HG02884 (cell line): ENCODE measurements around the gene LAMP5.

ENCODE experiments used
- ATAC-seq: cut with Tn5 transposase; IDR thresholded peaks from one replicate; pipeline ENCODE4 v1.9.1; 2021; ENCODE audit warnings: mild to moderate bottlenecking, moderate library complexity; ENCODE audit not compliant: unreplicated experiment

Gene LAMP5

DNA sequence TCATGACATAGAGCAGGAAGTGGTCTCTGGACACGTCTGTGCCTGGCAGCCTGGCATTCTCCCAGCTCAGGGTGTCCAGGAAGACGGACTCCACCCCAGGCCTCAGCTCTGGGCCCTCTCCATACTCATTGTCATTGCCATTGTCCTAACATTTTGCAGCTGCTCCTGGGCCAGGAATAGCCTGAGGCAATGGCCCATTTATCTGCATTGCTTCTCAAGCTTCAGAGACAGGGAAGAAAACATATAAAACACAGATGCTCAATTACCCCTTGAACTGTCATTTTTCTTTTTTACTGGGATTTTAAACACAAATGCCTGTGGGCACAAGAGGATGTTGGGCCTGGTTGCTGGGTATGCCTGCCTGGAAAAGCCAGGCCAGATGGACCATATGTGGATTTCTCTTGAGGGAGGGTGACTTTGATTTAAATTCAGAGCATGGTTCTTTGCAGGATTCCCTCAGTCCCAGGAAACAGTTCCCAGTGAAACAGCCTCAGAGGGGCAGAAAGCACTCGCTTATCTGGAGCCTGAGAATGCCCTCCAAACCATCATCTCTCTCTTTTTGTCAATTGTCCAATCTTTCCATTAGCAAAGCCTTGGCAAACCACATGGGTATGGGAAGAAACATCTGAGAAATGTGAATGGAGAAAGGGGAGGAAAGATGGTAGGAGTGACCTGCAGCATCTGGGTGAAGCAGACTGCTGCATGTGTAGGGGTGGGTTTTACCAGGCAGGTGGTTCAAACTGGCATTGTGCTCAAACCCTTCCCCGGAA is 17.9 kb downstream of the LAMP5 start:
- ATAC-seq: no peak

DNA sequence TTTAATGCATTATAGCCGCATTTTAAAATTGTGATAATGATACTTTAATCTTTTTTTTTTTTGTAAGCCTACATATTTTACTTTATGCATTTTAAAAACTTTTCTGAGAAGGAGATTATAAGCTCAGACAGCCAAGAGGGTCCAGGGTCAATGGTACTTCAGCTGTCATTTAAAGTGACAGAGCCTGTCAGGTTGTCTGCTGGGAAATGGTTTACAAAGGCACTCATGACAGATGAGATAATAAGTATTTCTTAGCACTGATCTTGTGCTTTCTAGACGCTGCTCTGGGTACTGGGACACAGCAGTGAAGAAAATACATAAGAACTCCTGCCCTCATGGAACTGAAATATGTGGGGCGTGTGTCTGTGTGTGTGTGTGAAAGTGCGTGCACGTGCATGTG is 19.6 kb downstream of the LAMP5 start:
- ATAC-seq: no peak

DNA sequence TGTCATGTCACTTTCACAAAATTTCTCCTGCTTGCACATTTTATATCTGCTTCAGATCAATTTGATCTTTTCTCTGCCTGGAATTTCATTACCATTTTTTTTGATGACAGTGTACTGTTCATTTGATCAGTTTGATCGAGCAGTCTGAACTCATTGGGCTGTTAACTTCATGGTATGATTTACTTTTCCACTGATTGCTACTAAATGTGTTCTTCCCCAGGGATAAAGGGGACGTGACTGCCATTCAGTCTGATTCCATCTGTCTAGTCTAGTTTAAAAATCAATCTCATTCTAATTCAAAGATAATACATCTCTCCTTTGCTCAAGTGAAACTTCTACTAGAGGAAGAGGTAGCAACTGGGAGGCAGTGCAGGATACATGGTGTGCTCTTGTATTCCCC is 21.1 kb downstream of the LAMP5 start:
- ATAC-seq: no peak

DNA sequence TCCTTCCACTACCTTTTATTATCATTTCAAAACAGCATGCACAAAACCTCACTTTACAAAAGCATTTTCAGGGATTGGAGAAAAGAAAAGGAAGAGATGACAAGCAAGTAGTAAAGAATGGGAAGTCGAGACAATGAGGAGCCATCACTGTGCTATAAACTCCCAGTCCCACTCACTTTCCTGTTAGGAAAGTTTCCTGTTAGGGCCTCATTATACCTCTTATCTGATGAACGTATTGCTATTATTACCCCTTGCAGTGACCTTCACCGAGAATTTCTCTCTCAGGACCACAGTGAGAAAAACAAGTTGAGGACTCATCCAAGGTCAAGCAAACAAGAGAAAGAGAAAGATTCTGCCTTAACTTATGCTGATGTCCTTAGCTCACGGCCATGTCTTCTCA is 28.8 kb downstream of the LAMP5 start:
- ATAC-seq: no peak

DNA sequence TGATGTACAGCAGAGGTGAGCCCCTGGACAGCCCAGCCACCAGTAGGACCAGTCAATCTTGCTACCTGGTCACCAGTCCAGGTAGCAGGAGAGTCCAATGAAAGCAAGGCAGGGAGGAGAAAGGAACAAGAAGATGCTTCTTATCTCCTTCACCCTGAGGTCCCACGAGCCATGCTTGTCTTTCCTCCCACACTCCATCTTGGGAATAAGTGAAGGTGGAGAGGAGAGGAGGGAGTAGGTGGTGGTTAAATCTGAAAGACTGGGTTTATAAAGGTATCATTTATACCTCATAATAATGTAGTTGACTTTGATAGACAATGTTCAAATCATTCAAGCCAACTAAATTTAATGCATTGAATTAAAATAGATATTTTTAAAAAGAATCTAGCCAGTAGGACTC is 35.9 kb downstream of the LAMP5 start:
- no peak for ATAC-seq

DNA sequence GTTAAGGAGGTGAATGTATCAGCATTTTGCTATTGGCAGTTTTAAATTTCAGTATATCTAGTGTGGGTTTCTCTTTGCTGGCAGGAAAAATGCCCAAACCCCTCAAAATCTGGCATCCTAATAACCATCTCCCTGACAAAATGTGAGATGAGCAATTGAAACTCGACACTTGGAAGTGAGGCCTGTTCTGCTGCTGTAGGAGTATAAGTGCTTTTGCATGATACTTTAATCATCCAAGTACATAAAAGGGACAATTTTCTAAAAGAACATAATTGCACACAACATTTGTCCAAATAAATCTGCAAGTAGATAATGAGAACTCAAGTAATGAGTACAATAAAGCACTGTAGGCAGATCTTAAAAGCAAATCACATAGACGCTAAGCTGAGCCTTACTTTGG is 36.5 kb downstream of the LAMP5 start:
- no peak for ATAC-seq

DNA sequence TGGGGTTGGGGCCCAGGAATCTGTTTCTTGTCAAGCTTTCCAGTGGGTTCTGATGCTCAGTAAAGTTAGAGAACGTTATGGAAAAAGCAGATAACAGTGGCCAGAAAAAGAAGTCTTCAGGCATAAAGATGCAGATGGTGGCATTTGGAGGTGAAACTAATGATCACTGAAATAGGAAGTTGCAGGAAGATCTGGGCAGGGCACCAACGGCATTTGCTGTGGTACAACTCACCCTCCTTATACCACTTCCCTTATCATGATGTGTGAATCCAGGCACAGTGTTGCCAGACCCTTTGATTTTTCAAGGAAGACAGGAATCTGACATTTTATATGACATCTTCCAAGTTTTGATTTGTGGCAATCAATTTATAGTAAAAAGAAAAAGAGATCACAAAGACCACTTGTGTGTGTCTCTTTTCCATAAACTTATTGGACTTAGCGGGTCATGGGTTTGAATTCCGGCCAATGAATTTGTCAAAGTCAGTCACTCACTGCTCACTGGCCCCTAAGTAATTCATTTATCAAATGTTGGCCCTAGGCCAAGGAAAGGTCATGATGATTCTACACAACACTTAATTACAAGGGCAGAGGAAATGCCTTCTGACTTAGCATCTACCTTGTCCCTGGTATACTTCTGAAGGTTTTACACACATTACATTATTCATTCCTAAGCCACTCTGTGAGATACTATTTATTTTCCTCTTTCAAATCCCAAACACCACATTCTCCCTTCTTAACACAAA is 37.6 kb downstream of the LAMP5 start:
- no peak for ATAC-seq

DNA sequence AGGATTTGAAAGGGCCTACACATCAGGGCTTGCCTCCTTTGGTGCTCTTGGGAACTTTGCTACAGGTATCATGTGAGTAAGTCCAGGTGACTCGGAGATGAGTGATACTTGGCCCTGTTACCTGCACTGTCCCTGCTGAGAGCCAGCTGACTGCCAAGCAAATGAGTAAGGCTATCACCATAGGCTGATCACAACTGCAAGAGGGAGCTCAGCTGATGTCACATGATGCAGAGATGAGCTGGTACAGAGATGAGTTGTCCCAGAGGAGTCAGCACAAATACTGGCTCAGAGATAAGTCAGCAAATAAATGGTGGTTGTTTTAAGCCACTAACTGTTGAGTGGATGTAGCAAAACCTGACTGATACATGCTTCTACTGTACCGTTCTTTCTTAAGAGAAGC is 41.4 kb downstream of the LAMP5 start:
- no peak for ATAC-seq

DNA sequence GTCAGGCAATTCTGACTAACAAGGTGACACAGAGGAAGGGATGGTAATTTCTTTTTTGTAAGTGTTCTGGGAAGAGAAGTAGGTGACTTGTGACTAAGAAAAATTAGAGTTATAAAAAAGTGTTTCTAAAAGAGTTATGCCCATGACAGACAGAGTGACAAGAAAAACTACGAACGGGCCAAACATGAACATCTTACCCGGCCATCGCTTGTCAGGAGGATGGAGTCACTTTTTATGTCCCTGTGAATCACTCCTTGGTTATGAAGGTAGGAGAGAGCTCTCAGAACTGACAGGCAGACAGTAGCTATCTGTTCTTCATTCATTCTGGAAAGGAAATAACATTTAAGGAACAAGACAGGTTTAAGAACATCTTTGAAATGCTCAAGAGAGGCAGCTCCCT is 43.0 kb downstream of the LAMP5 start:
- ATAC-seq: no peak

DNA sequence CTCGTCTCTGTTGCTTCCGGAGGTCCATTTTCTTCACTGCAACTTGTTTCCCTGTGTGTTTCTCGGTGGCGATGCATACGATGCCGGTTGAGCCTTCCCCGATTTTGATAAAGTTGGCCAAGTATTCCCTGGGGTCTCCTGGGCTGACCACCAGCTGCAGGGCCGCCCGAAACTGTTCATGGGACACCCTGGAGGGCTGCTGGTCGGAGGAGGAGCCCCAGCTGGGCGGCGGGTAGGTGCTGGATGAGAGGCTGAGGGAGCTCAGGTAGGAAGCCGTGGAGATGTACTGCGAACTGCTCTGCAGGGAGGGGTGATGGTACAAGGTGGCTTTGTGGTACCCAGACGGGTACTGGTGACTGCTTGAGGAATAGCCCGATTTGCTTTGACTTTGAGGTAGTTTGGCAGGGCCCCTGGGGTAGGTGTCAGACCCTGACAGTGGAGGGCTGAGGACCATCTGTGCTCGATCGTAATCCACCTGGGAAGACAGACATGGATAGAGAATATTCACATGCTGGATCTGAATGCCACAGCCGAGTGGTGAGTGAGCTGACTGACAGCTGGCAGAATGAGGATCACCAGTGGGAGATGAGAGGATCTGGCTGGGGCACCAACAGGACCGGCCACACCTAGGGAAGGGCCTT is 51.6 kb downstream of the LAMP5 start:
- ATAC-seq: no peak

DNA sequence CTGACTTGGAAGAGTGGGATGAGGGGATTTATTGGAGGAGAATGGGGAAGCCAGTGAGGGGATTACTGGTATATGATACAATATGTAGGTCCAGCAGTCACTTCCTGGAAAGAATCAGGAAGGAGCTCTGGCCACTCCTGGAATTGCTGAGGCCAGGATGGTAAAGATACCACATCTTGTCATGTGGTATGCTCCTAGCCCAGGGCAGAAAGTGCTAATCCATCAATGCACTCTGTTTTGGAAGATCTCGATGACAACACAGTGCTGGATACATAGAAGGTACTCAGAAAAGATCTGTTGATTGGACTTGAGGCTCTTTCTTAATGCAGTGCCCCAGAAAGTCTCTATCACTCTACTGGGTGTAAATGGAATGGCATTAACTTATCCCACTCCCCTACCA is 52.6 kb downstream of the LAMP5 start:
- no peak for ATAC-seq

DNA sequence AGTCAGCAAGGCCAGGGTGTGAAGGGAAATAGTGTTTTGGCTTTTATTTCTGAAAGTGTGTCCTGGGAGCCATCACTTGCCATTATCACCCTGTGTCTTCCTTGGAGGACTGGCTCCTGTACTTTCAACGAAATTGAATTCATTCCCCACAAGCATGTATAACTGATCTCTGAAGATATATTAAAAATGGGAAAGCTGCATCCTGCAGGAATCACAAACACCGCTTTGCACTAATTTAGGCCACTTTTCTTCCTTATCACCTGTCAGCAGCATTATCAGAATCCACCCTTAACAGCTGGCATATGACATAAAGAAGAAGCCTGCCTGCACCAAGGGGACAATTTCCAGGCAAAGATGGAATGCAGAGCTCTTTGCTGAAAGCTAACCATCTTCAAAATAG is 56.2 kb downstream of the LAMP5 start:
- no peak for ATAC-seq

DNA sequence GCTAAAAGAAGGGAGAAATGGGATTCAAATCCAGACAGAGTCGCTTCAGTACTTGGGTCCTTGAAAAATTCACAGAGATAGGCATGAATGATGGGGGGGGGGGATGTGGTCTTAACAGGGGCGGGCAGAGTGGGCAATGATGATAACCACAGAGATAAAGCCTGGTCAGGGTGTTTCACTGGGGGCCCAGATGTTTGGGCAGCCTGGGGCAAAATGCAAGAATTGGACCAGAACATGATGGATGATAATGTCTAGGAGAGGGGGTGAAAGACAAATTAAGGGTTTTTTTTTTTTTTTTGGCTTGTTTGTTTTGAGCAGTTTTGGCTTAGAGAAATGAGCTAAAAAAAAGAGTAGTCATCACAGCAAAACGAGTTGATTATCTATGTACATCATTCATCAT is 57.4 kb downstream of the LAMP5 start:
- no peak for ATAC-seq

DNA sequence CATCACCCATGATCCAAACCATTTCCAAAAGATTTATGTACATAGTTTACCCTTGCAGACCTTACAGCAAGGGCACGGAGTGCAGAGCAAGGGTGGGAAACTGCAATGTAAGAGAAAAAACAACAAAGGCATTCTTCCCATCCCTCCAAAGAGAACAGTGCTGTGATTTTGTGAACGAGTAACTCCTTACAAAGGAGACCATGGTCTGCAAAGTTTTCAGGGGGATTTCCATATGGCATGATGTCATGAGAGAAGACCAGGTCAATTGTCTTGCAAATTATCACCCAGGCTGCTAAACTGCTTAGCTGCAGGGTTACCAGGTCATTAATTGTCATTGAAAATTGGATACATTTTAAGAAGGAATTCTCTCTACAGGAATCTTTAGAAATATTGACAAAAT is 58.3 kb downstream of the LAMP5 start:
- no peak for ATAC-seq

DNA sequence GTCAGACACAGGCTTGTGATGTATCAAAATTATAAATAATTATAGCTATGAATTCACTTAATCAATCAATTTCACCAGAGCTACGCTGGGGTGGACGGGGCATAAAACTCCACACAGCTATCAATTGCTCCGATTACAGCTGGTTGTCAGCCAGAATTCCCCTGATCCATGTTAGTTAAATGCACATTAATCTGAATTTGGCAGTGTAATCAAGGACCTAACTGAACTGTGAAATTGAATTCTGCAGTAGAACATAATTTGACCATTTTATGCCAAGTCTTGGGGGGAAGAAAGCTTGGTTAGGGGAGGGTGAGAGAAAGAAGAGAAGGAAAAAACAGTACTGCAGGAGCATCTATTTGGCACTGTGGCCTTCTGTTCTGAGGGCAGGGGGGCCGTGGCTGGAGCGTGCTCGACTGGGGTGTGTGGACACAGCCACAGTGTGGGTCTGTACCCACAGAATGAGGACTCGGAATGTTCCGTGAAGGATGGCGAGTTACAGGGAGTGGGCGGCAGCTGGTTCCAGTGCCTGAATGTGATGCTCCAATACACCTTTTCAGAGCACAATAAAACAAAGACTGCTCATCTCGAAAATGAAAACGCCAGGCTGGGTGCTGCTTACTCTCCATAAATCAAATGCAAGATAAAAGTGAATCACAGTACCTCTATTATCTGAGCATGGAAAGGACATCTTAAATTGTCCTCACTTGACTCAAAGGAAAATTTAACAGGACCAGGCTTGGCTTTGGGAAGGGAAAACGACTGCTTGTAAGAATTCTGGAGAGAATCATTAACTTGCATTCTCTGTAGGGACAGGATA is 59.2 kb downstream of the LAMP5 start:
- ATAC-seq: no peak

DNA sequence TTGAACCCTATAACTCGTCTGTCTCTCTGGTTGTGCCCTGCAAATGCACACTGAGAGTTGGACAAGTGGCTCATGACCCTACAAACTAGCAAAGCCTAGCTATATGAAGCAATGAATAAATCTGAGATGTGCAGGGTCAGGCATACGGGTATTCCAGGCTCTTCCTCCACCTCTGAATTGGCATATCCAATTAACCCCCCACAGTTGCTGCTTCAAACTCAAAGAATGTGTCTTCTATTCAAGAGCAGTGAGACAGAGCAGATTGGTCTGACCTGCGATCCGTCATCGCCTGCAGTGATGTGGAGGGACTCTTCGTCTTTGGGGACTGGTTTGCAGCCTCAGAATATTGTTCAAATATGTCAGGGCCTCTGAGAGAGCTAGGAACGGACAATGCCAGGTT is 59.8 kb downstream of the LAMP5 start:
- ATAC-seq: no peak

DNA sequence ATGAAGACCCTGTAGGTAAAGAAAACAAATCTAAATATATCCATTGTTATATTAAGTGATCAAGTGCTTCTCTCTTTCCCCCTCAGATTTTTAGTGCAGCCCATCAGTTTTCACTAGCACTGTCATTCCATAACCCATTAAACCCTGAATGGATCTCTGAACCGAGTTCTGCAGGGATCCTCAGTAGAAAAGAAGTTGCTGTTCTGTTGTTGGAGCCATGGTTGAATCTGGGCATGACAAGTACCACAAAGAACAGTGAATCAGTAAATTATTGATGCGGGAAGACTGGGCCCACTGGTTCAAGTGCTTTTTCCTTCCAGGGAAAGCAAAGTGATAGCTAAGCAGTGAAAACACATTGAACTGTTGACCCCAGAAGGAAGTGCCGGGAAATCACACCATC is 60.4 kb downstream of the LAMP5 start:
- ATAC-seq: no peak

DNA sequence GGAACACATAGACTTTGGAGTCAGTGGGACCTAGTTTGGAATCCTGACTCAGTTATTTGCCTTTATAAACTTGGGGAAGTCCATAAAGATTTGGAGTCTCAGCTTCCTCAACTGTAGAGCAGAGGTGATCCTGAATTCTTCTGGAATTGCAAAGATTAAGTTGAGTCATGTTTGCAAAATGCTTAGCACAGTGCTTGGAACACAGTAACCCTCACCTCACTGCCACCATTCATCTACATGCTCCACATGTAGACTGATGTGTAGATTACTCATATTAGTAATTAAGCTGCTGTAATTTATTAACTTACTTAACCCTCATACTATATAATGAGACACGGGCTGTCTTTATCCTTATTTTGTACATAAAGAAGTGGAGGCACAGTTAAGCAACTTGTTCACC is 61.4 kb downstream of the LAMP5 start:
- ATAC-seq: no peak

DNA sequence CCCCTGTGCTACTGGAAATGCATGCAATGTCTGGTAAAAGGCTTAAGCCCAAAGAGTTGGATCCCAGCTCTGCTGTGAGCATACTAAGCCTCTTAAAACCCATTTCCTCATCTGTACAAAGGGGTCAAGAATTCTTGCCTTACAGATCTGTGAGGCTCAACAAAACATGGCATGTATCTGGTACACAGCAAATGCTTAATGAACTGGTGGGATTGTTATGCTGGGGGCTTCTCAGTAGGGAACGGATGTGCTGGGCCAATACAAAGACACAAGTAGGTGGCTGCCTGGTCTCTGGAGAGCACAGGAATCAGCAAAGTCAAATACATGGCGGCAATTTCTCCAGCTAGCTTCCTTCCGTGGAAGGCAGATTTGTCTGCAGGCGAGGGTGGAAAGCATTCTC is 62.3 kb downstream of the LAMP5 start:
- ATAC-seq: no peak

DNA sequence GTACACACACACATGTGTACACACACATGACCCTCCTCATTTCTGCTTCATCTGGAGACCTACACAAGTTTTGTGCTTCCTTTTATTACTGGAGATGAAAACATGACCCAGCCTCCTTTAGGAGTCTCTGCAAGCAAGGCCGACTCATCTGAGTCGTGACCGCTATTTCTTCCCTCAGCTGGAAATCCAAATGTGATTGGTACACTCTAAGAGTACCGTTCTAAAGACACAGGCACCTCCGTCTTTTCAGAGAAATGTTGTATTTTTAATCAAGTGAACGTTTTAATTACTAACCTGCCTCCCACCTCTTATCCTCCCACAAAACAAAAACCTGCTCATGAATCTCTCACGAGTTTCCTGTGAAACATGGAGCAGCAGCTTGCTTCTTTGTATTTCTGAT is 63.0 kb downstream of the LAMP5 start:
- ATAC-seq: no peak

DNA sequence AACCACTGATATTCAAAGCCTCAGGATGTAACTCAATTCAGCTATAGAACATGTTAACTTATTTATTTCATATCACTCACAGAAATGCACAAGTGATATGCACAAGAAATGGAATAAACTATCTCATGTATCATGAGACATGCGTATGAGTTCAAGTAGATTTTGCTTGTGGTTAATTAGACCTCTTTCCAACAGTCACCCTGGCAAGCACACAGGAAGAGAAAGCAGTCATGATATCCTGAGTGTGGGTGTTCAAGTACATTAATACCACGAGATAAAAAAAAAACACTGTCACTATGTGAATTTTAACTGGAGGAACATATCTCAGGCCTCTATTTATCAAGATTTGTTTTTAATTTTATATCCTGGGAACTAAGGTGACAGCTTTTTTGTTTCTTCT is 64.2 kb downstream of the LAMP5 start:
- ATAC-seq: no peak
